Lung (tissue), 12 donors: ENCODE data around the gene PLEKHH1. TPM values are rescaled to one million over a fixed set of nuclear protein-coding genes. Genes with fewer than 3 reads are reported as not detected.
"Not testable (repeated sequence)": the region's sequence is repeated elsewhere in the genome, so short reads cannot be mapped to it uniquely, and the experiment has no call there.

ENCODE experiments used
- ATAC-seq: fragments of 200-7000 bp; cut with Tn5 transposase; one replicate; pipeline ENCODE4 v1.9.1; 2020; ENCODE audit warnings: moderate number of reproducible peaks; ENCODE audit not compliant: insufficient read depth, low FRiP score
- DNase-seq, 3 donors: peaks; one replicate each; pipeline ENCODE4 v3.0.0-alpha.2; 2013 to 2017
- H3K27ac ChIP-seq, 2 donors: one replicate each; pipeline ENCODE4 v1.5.1; 2013; ENCODE audit warnings: mild to moderate bottlenecking in 2 of 2, moderate library complexity in 2 of 2, control low read depth in 1 of 2, inconsistent platforms in 1 of 2, low read depth in 1 of 2, low read length in 1 of 2
- H3K27me3 ChIP-seq, 3 donors: one replicate each; pipeline ENCODE4 v1.5.1; 2013; ENCODE audit warnings: low read length in 2 of 3; ENCODE audit not compliant: control insufficient read depth in 3 of 3, insufficient read depth in 3 of 3
- H3K36me3 ChIP-seq, 4 donors: one replicate each; pipeline ENCODE4 v1.5.1; 2013; ENCODE audit warnings: low read length in 4 of 4, mild to moderate bottlenecking in 1 of 4, moderate library complexity in 1 of 4; ENCODE audit not compliant: control insufficient read depth in 4 of 4, insufficient read depth in 4 of 4
- H3K4me1 ChIP-seq, 5 donors: one replicate each; pipeline ENCODE4 v1.5.1; 2013; ENCODE audit warnings: low read length in 5 of 5, mild to moderate bottlenecking in 2 of 5, moderate library complexity in 1 of 5; ENCODE audit not compliant: control insufficient read depth in 5 of 5, insufficient read depth in 5 of 5
- H3K4me3 ChIP-seq: one replicate; pipeline ENCODE4 v1.5.1; 2013; ENCODE audit warnings: mild to moderate bottlenecking, control low read depth, moderate library complexity
- H3K9ac ChIP-seq, 2 donors: one replicate each; pipeline ENCODE4 v1.5.1; 2013; ENCODE audit warnings: low read length in 2 of 2, control low read depth in 1 of 2; ENCODE audit not compliant: insufficient read depth in 1 of 2
- H3K9me3 ChIP-seq, 4 donors: one replicate each; pipeline ENCODE4 v1.5.1; 2013; ENCODE audit warnings: low read length in 3 of 4, mild to moderate bottlenecking in 1 of 4, moderate library complexity in 1 of 4; ENCODE audit not compliant: control insufficient read depth in 4 of 4, insufficient read depth in 3 of 4
- WGBS, 2 donors: extraction: QIAGEN DNeasy Blood & Tissue Kit; methylation state at CpG; one replicate each; pipeline ENCODE4 v1.1.7; 2013; 5-methylcytosine and 5-hydroxymethylcytosine counted together
- polyA plus RNA-seq, 2 donors: library from polyadenylated mRNA; stranded (reverse); fragments of 200-250 nt; gene quantifications; one replicate each; pipeline ENCODE4 v1.2.1, GENCODE V29; 2013
- total RNA-seq, 2 donors: library from RNA; depleted of rRNA in 1 of 2; stranded (reverse); fragments of >200 nt in 1 of 2; gene quantifications; one replicate each; pipeline ENCODE4 v1.2.1, GENCODE V29; 2014 to 2021
- TF ChIP-seq, protein P1 (sequence below): IDR thresholded peaks from 2 replicates; pipeline ENCODE4 v1.5.1; 2012; ENCODE audit warnings: mild to moderate bottlenecking; ENCODE audit errors: control extremely low read depth, extremely low read depth
- donor health status: control.
- donor health status: control.
- donor health status: Bipolar disorder and iron deficiency.
- donor health status: healthy.
- donor health status: DM: yes; HTN: yes; CAD: no.

PLEKHH1 gene
- total and polyA plus RNA-seq, 4 donors = 0.80 to 9.3 (median 2.9) TPM

DNA sequence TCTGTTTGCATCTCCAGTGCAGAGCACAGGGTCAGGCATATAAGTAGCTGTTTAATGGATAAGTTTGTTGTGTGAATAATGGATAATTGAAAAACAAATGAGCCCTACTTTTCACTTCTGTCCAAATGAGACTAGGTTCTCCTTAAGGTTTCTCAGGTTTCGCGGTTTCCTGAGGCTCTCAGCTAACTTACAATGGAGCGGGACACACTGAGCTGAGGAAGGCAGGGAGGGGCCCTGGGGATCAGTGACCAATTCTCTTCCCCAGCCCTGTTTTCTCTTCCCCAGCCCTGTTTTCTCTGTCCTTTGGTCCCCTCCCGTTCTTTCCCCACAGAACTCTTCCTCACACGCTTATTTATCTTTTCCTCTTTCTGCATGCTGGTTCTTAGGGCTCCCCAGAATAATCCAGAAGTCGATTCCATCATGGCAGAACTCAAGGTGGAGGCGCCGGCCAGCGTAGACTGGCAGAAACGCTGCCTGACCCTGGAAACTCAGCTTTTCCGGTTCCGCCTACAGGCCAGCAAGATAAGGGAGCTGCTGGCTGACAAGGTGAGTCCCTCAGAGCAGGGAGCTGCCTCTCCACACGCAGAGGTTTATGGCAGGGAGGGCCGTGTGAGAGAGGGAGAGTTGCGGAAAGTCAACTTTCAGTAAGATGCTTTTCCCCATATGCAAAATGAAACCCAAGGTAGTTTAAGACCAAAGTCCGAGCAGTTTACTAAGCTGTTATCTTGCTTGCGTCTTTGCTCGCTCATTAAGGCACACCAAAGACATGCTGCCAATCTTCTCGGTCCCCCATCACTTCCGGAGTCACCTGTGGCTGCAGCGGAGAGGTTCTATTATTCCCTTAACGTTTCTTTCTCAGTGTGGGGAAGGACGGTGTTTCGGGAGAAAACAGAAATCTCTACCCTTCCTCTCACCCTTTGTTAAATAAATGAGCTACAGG, 8.6 kb downstream of the PLEKHH1 start:
- TF ChIP-seq, protein P1, sequence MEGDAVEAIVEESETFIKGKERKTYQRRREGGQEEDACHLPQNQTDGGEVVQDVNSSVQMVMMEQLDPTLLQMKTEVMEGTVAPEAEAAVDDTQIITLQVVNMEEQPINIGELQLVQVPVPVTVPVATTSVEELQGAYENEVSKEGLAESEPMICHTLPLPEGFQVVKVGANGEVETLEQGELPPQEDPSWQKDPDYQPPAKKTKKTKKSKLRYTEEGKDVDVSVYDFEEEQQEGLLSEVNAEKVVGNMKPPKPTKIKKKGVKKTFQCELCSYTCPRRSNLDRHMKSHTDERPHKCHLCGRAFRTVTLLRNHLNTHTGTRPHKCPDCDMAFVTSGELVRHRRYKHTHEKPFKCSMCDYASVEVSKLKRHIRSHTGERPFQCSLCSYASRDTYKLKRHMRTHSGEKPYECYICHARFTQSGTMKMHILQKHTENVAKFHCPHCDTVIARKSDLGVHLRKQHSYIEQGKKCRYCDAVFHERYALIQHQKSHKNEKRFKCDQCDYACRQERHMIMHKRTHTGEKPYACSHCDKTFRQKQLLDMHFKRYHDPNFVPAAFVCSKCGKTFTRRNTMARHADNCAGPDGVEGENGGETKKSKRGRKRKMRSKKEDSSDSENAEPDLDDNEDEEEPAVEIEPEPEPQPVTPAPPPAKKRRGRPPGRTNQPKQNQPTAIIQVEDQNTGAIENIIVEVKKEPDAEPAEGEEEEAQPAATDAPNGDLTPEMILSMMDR = no peak
- peaks cover 0 to 4% (median 0%) of the 10 kb centered on the region in 5 donors for H3K4me1 ChIP-seq
- H3K9ac ChIP-seq = no peak overlapping the region
- WGBS, 2 donors = 40 to 60% methylated on average over 24 of the region's 24 CpGs
- peaks cover 4 to 14% (median 10%) of the 10 kb centered on the region in 3 donors for H3K27me3 ChIP-seq
- DNase-seq (no peak), ATAC-seq (no peak)
- H3K9me3 ChIP-seq = peaks cover 0 to 2% (median 0%) of the 10 kb centered on the region in 4 donors
- H3K36me3 ChIP-seq = no peaks in the 10 kb centered on the region
- no peak overlapping the region for H3K27ac ChIP-seq
- H3K4me3 ChIP-seq = no peak overlapping the region

DNA sequence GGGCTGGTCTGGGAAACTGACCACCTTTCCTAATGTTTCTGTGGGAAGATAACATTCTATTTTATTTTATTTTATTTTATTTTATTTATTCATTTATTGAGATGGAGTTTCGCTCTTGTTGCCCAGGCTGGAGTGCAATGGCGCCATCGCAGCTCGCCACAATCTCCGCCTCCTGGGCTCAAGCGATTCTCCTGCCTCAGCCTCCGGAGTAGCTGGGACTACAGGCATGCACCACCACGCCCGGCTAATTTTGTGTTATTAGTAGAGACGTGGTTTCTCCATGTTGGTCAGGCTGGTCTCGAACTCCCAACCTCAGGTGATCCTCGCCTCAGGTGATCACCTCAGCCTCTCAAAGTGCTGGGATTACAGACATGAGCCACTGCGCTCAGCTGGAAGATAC, 9.5 kb downstream of the PLEKHH1 start:
- DNase-seq, H3K4me3 ChIP-seq, H3K9ac ChIP-seq, H3K4me1 ChIP-seq, ATAC-seq, H3K36me3 ChIP-seq, H3K27ac ChIP-seq, H3K9me3 ChIP-seq: not testable (repeated sequence)
- H3K27me3 ChIP-seq = peaks cover 4 to 14% (median 10%) of the 10 kb centered on the region in 3 donors
- 93% methylated on average over 13 of the region's 13 CpGs for WGBS, 2 donors

DNA sequence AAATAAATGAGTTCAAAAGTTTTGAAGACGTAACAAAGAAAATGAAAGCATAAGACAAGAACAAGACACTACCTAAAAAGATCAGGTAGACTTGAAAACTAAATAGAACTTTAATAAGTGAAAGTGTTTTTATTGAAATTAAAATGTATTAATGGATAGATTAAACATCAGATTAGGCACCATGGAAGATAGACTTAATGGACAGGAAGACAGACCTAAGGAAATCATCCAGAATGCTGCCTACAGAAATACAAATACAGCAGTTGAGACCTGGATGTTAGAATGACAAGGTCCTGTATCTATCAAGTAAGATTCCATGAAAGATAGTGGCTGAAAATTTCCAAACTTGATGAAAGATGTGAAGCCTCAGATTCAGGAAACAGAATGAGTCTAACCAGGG, 11.5 kb downstream of the PLEKHH1 start:
- H3K27ac ChIP-seq = no peak overlapping the region
- no peak overlapping the region for H3K4me3 ChIP-seq
- peaks cover 0 to 2% (median 0%) of the 10 kb centered on the region in 4 donors for H3K9me3 ChIP-seq
- no peaks in the 10 kb centered on the region for H3K36me3 ChIP-seq
- peaks cover 0 to 4% (median 0%) of the 10 kb centered on the region in 5 donors for H3K4me1 ChIP-seq
- WGBS, 2 donors = 95% methylated on average over 1 of the region's 1 CpG
- DNase-seq = no peak
- ATAC-seq = no peak
- H3K9ac ChIP-seq = no peak overlapping the region
- TF ChIP-seq, protein P1 = no peak
- peaks cover 4 to 14% (median 8%) of the 10 kb centered on the region in 3 donors for H3K27me3 ChIP-seq

DNA sequence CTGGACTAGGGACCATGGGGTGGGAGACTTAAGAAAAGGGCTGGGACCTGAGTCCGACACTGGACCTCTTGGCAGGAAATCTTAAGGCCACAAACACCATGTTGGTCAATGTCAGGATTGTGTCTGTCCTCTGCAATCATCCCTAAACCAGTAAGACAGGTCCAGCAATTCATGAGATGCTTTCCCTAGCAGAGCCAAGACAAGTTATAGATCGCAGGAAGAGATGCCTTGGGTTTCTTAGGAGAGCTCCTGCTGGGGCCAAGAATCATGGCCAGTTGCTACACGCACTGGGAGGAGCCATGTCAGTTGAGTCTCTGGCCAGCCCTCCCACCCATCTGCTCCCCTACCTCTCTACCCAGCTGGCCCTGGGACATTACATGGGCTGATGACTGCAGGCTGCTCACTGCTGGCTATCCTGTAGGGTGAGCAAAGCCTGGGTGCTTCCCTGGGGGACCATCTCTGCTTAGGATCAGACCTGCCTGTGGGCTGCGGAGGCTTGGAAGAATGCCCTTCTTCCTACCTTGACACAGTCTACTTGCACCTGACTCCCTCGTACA, 14.2 kb downstream of the PLEKHH1 start:
- Histone ChIP-seq H3K27ac (no peak overlapping the region), H3K9ac (no peak overlapping the region), H3K27me3 (peaks cover under 1 to 6% (median 4%) of the 10 kb centered on the region in 3 donors), H3K4me1 (no peaks in the 10 kb centered on the region), H3K36me3 (no peaks in the 10 kb centered on the region), H3K4me3 (no peak overlapping the region), H3K9me3 (no peaks in the 10 kb centered on the region)
- DNase-seq (no peak), ATAC-seq (no peak)
- 93 to 94% methylated on average over 5 of the region's 5 CpGs for WGBS, 2 donors
- TF ChIP-seq, protein P1 = no peak
